ENCODE measurements around the gene TRMT6. TPM values are rescaled to one million over a fixed set of nuclear protein-coding genes. Genes with fewer than 3 reads are reported as not detected.

TRMT6 gene
- total RNA-seq, 1 experiment from 2014 or later: 35.5 TPM

GRCh38 chr20:5893052-5893451, 57.3 kb downstream of the TRMT6 start:
- no peaks in the 10 kb centered on the region for H3K9me3 ChIP-seq
- H3K36me3 Mint-ChIP-seq (ENCODE audit: insufficient read depth, unreplicated experiment): no peaks in the 10 kb centered on the region
- intact Hi-C loops (cut with micrococcal nuclease; ENCODE audit: unreplicated experiment): no loop called here
- no peak for DNase-seq
- no peak for TF ChIP-seq CTCF (IDR thresholded peaks at IDR 0.05; ENCODE audit: insufficient read depth in 1 of 2, low read depth in 1 of 2, low read length in 1 of 2, severe bottlenecking in 1 of 2, unreplicated experiment in 1 of 2)
- H3K27me3 ChIP-seq (replicated peaks; ENCODE audit: control insufficient read depth, insufficient read depth, low read length): no peaks in the 10 kb centered on the region; the same call in 1 of the 2 replicates
- POLR2A ChIA-PET: no interaction called here
- no peaks in the 10 kb centered on the region for H3K4me1 Mint-ChIP-seq (ENCODE audit: low read depth, unreplicated experiment)
- H3K27ac Mint-ChIP-seq (ENCODE audit: unreplicated experiment): no peak overlapping the region
- H3K27me3 Mint-ChIP-seq (ENCODE audit: insufficient read depth, unreplicated experiment): peaks cover 26% of the 10 kb centered on the region
- BruUV-seq (replicated peaks): no TSS peak
- H3K9me3 Mint-ChIP-seq (ENCODE audit: unreplicated experiment): peaks cover 6% of the 10 kb centered on the region
- H3K4me3 Mint-ChIP-seq (ENCODE audit: unreplicated experiment): no peak overlapping the region
- CTCF ChIA-PET: no interaction called here
- H3K4me3 ChIP-seq (ENCODE audit: low read depth, low read length): no peak overlapping the region
- no peaks in the 10 kb centered on the region for H3K36me3 ChIP-seq (ENCODE audit: control insufficient read depth, insufficient read depth, low read length)
- H3K4me1 ChIP-seq: no peaks in the 10 kb centered on the region

GRCh38 chr20:5890773-5891441, 59.4 kb downstream of the TRMT6 start:
- Mint-ChIP-seq H3K4me3 (ENCODE audit: unreplicated experiment) (no peak overlapping the region), H3K36me3 (ENCODE audit: insufficient read depth, unreplicated experiment) (no peaks in the 10 kb centered on the region), H3K27ac (ENCODE audit: unreplicated experiment) (no peak overlapping the region), H3K27me3 (ENCODE audit: insufficient read depth, unreplicated experiment) (peaks cover 16% of the 10 kb centered on the region), H3K4me1 (ENCODE audit: low read depth, unreplicated experiment) (no peaks in the 10 kb centered on the region), H3K9me3 (ENCODE audit: unreplicated experiment) (peaks cover under 1% of the 10 kb centered on the region)
- H3K27me3 ChIP-seq (replicated peaks; ENCODE audit: control insufficient read depth, insufficient read depth, low read length): no peaks in the 10 kb centered on the region
- ChIA-PET CTCF (no interaction called here), POLR2A (no interaction called here)
- intact Hi-C loops (cut with micrococcal nuclease; ENCODE audit: unreplicated experiment): no loop called here
- no peaks in the 10 kb centered on the region for H3K4me1 ChIP-seq
- no TSS peak for BruUV-seq (replicated peaks)
- no peak overlapping the region for H3K4me3 ChIP-seq (ENCODE audit: low read depth, low read length)
- H3K9me3 ChIP-seq: no peaks in the 10 kb centered on the region
- DNase-seq: no peak
- no peaks in the 10 kb centered on the region for H3K36me3 ChIP-seq (ENCODE audit: control insufficient read depth, insufficient read depth, low read length)
- no peak for TF ChIP-seq CTCF (IDR thresholded peaks at IDR 0.05; ENCODE audit: insufficient read depth in 1 of 2, low read depth in 1 of 2, low read length in 1 of 2, severe bottlenecking in 1 of 2, unreplicated experiment in 1 of 2)

GRCh38 chr20:5888041-5888440, 62.3 kb downstream of the TRMT6 start:
- POLR2A ChIA-PET: no interaction called here
- Histone ChIP-seq H3K4me1 (no peaks in the 10 kb centered on the region), H3K36me3 (ENCODE audit: control insufficient read depth, insufficient read depth, low read length) (no peaks in the 10 kb centered on the region), H3K4me3 (ENCODE audit: low read depth, low read length) (no peak overlapping the region), H3K27me3 (replicated peaks; ENCODE audit: control insufficient read depth, insufficient read depth, low read length) (no peaks in the 10 kb centered on the region), H3K9me3 (no peaks in the 10 kb centered on the region)
- H3K27me3 Mint-ChIP-seq (ENCODE audit: insufficient read depth, unreplicated experiment): peaks cover 19% of the 10 kb centered on the region
- intact Hi-C loops (cut with micrococcal nuclease; ENCODE audit: unreplicated experiment): no loop called here
- no peak overlapping the region for H3K4me3 Mint-ChIP-seq (ENCODE audit: unreplicated experiment)
- H3K27ac Mint-ChIP-seq (ENCODE audit: unreplicated experiment): no peak overlapping the region
- H3K9me3 Mint-ChIP-seq (ENCODE audit: unreplicated experiment): no peaks in the 10 kb centered on the region
- TF ChIP-seq CTCF (IDR thresholded peaks at IDR 0.05; ENCODE audit: insufficient read depth in 1 of 2, low read depth in 1 of 2, low read length in 1 of 2, severe bottlenecking in 1 of 2, unreplicated experiment in 1 of 2): no peak
- no TSS peak for BruUV-seq (replicated peaks)
- no peaks in the 10 kb centered on the region for H3K4me1 Mint-ChIP-seq (ENCODE audit: low read depth, unreplicated experiment)
- no peak for DNase-seq
- CTCF ChIA-PET: no interaction called here
- H3K36me3 Mint-ChIP-seq (ENCODE audit: insufficient read depth, unreplicated experiment): no peaks in the 10 kb centered on the region

All from Caco-2 (cell line).